Measurements from ENCODE around the gene SF3B4. TPM values are rescaled to one million over a fixed set of nuclear protein-coding genes. Genes with fewer than 3 reads are reported as not detected.

SF3B4 gene
- total and polyA plus RNA-seq, 2 of the 8 experiments (the other 6 are each of a cell fraction or from before 2014, with no cell fraction given), result 81.1 to 122 TPM

DNA sequence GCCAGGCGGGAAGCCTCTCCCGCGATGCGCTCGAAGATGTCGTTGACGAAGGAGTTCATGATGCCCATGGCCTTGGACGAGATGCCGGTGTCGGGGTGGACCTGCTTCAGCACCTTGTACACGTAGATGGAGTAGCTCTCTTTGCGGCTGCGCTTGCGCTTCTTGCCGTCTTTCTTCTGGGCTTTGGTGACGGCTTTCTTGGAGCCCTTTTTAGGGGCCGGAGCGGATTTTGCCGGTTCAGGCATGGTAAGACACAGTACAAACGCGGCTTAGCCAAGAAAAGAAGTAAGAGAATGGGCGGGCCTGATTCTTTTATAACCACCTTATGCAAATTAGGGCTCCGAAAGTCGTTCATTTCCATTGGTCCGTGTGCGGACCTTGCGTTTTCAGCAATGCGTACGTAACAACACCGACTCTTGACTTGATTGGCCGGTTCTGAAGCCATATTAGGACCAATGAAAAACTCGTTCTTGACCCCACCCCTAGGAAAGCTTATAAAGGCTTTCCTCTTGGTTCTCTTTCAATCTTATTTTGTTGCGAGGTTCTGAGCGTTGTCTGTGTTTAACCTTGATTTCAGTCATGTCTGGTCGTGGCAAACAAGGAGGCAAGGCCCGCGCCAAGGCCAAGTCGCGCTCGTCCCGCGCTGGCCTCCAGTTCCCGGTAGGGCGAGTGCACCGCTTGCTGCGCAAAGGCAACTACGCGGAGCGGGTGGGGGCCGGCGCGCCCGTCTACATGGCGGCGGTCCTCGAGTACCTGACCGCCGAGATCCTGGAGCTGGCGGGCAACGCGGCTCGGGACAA, 41.0 kb downstream of the SF3B4 start (continued):
- TF ChIP-seq SIN3A (conservative IDR thresholded peaks at IDR 0.05 in 1 of 2, IDR thresholded peaks at IDR 0.05 in 1 of 2; ENCODE audit: low read depth in 1 of 2, low read length in 2 of 2), result 0 out of 4 replicates have a peak, but pooled peaks of 1 of the 2 experiments have one; percentile 5
- TF ChIP-seq NANOG (IDR thresholded peaks at IDR 0.05; ENCODE audit: insufficient read depth, low read depth, low read length, poor library complexity, severe bottlenecking), result no peak
- no peak for TF ChIP-seq SP2 (IDR thresholded peaks at IDR 0.05; ENCODE audit: low read length)
- TF ChIP-seq, protein P1, sequence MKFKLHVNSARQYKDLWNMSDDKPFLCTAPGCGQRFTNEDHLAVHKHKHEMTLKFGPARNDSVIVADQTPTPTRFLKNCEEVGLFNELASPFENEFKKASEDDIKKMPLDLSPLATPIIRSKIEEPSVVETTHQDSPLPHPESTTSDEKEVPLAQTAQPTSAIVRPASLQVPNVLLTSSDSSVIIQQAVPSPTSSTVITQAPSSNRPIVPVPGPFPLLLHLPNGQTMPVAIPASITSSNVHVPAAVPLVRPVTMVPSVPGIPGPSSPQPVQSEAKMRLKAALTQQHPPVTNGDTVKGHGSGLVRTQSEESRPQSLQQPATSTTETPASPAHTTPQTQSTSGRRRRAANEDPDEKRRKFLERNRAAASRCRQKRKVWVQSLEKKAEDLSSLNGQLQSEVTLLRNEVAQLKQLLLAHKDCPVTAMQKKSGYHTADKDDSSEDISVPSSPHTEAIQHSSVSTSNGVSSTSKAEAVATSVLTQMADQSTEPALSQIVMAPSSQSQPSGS (IDR thresholded peaks at IDR 0.05; ENCODE audit: low read length), result no peak; the same call in 1 of the 2 replicates
- TF ChIP-seq TAF1 (IDR thresholded peaks at IDR 0.05; ENCODE audit: low read depth, low read length), result peak; percentile 93
- 0 out of 2 replicates have a peak, but pooled peaks have one; percentile 37 for TF ChIP-seq POU5F1 (IDR thresholded peaks at IDR 0.05; ENCODE audit: low read depth, low read length)
- peak; percentile 98 for TF ChIP-seq SP1 (IDR thresholded peaks at IDR 0.05; ENCODE audit: low read depth, low read length)
- no peak for TF ChIP-seq YY1 (IDR thresholded peaks at IDR 0.05; ENCODE audit: low read depth, low read length)
- no peak for TF ChIP-seq ATF3 (IDR thresholded peaks at IDR 0.05; ENCODE audit: insufficient read depth, low read depth, low read length)
- peak; percentile 16 for TF ChIP-seq CHD1 (IDR thresholded peaks at IDR 0.05; ENCODE audit: low read depth, low read length)
- TF ChIP-seq TEAD4 (IDR thresholded peaks at IDR 0.05; ENCODE audit: low read depth, low read length), result no peak
- no peak for TF ChIP-seq EZH2 (IDR thresholded peaks at IDR 0.05; ENCODE audit: low read depth, low read length, severe bottlenecking)
- TF ChIP-seq FOSL1 (IDR thresholded peaks at IDR 0.05; ENCODE audit: insufficient read depth, low read depth, low read length), result no peak
- TF ChIP-seq TAF7 (optimal IDR thresholded peaks at IDR 0.05; ENCODE audit: borderline replicate concordance, low read depth, low read length), result peak; percentile 85
- no peak for TF ChIP-seq RAD21 (IDR thresholded peaks at IDR 0.05 in 1 of 2, conservative IDR thresholded peaks at IDR 0.05 in 1 of 2; ENCODE audit: low read depth in 2 of 2, low read length in 2 of 2)
- TF ChIP-seq SIRT6 (IDR thresholded peaks at IDR 0.05; ENCODE audit: low read length), result peak; percentile 83
- no peak for TF ChIP-seq EGR1 (IDR thresholded peaks at IDR 0.05; ENCODE audit: borderline replicate concordance, low read depth, low read length)
- TF ChIP-seq HDAC6 (IDR thresholded peaks at IDR 0.05; ENCODE audit: low read depth, low read length), result no peak
- TF ChIP-seq GTF2F1 (IDR thresholded peaks at IDR 0.05; ENCODE audit: borderline replicate concordance, low read depth, low read length), result peak; percentile 97
- no peak for TF ChIP-seq CBX8 (IDR thresholded peaks at IDR 0.05; ENCODE audit: borderline replicate concordance, low read depth, low read length)
- peak; percentile 50 for TF ChIP-seq PHF8 (conservative IDR thresholded peaks at IDR 0.05; ENCODE audit: low read depth, low read length)

All from H1 (cell line).